Measurements from ENCODE around the gene SEPTIN5. TPM values are rescaled to one million over a fixed set of nuclear protein-coding genes. Genes with fewer than 3 reads are reported as not detected.

The SEPTIN5 gene
- total and polyA plus RNA-seq, 2 experiments from 2014 or later, result 4.3 to 17.2 TPM

DNA sequence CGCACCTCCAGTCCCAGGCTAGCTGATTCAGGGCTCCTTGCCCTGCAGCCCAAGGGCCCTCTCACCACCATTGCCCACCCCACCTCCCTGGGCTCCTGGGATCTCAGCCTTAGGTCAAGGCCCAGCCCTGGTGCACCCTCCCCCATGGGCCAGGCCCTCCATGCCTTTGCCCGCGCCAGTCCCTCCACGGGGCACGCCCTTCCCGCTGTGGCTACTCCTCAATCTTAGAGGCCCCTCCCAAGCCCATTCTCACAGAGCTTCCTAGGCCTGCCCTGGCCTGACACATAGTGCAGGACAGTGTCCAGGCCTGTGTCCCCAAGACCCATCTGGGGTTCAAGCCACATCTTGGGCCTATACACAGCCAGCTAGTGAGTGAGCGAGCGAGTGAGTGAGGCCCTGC, 15.9 kb downstream of the SEPTIN5 start (continued):
- TF ChIP-seq CTCF (conservative IDR thresholded peaks at IDR 0.05; ENCODE audit: low read depth in 2 of 2) (no peak), STAT1 (IDR thresholded peaks at IDR 0.05; ENCODE audit: unreplicated experiment) (no peak), ZNF331 (CRISPR knock-in tag; IDR thresholded peaks at IDR 0.05; ENCODE audit: low read depth) (no peak), JUNB (IDR thresholded peaks at IDR 0.05; ENCODE audit: unreplicated experiment) (no peak)
- TF ChIP-seq, protein P1, sequence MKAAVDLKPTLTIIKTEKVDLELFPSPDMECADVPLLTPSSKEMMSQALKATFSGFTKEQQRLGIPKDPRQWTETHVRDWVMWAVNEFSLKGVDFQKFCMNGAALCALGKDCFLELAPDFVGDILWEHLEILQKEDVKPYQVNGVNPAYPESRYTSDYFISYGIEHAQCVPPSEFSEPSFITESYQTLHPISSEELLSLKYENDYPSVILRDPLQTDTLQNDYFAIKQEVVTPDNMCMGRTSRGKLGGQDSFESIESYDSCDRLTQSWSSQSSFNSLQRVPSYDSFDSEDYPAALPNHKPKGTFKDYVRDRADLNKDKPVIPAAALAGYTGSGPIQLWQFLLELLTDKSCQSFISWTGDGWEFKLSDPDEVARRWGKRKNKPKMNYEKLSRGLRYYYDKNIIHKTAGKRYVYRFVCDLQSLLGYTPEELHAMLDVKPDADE (IDR thresholded peaks at IDR 0.05), result no peak

DNA sequence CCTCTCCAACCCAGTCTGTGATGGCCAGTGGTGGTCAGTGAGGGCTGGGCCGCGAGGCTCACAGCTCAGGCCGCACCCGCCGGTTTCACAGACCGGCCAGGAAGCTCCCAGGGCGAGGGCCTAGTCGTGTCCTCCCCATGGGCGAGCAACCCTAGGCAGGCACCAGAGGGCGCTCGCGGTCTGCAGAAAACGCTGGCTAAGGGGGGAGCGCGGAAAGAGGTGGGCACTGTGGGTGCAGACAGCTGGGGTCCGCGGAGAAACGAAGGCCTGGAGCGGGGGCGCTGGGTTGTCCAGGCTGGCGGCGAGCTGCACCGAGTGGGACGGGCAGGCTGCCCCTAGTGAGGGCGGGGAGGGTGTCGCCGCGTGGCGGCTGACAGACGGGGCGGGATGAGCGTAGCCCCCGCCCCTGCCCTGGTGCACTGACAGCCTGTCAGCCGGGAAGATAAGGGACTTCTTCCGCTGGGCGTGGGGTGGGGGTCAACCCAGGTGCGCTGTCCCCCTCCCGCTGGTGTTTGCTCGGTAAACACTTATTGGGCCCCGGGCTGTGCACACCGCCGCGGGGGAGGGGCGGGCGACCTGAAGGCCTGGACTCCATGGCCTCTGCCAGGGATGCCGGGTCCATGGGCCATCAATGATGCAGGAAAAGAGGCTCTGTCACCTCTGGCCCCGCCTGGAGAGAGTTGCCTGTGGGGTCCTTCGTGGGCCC, 16.5 kb downstream of the SEPTIN5 start:
- H3K27me3 Mint-ChIP-seq (ENCODE audit: insufficient read depth, low read depth, poor library complexity), result peaks cover 62% of the 10 kb centered on the region
- peaks cover 6% of the 10 kb centered on the region; the same call in 1 of the 3 replicates for H3K4me1 Mint-ChIP-seq
- peak overlapping the region; percentile 65 for H3K4me3 Mint-ChIP-seq
- ATAC-seq (peak; percentile 94), DNase-seq (ENCODE audit: low spot score) (peak; percentile 87)
- H3K27me3 ChIP-seq (ENCODE audit: insufficient read depth), result peaks cover 18% of the 10 kb centered on the region
- H4K20me1 ChIP-seq (replicated peaks; ENCODE audit: insufficient read depth), result no peaks in the 10 kb centered on the region
- H3K4me3 ChIP-seq, result peak overlapping the region; percentile 59
- H3K9me3 Mint-ChIP-seq, result peaks cover 9% of the 10 kb centered on the region
- H3K4me1 ChIP-seq (ENCODE audit: insufficient read depth), result no peaks in the 10 kb centered on the region; the same call in 1 of the 2 replicates
- no peaks in the 10 kb centered on the region for H3K79me2 ChIP-seq (replicated peaks; ENCODE audit: insufficient read depth)
- H2AFZ ChIP-seq, result peak overlapping the region; percentile 84; the same call in 1 of the 2 replicates
- H3F3A ChIP-seq (replicated peaks; ENCODE audit: low read depth), result no peaks in the 10 kb centered on the region
- H3K36me3 Mint-ChIP-seq (ENCODE audit: low read depth), result peaks cover 2% of the 10 kb centered on the region; the same call in 1 of the 3 replicates
- H3K4me2 ChIP-seq, result peak overlapping the region; percentile 84
- no peaks in the 10 kb centered on the region for H3K9me2 ChIP-seq (ENCODE audit: insufficient read depth)
- H3K27ac ChIP-seq (ENCODE audit: low read depth), result no peak overlapping the region
- no peak overlapping the region for H3K27ac Mint-ChIP-seq
- H3K36me3 ChIP-seq (ENCODE audit: insufficient read depth), result no peaks in the 10 kb centered on the region
- TF ChIP-seq CTCF (conservative IDR thresholded peaks at IDR 0.05; ENCODE audit: low read depth in 2 of 2) (peak; percentile 90 to 95), ZNF114 (CRISPR knock-in tag; IDR thresholded peaks at IDR 0.05) (no peak)
